GM12878 (cell line): Measurements from ENCODE around the gene RYR2. TPM values are rescaled to one million over a fixed set of nuclear protein-coding genes. Genes with fewer than 3 reads are reported as not detected.

ENCODE experiments used
- ATAC-seq: fragments of 200-7000 bp; cut with Tn5 transposase; 3 replicates; pipeline ENCODE4 v1.9.1; 2020; ENCODE audit warnings: mild to moderate bottlenecking, moderate library complexity
- BruUV-seq: library from RNA; stranded (reverse); fragments of 400-500 nt; replicated peaks from 2 replicates; lab custom pipeline; 2021; lab: Mats Ljungman, UMichigan
- CTCF ChIA-PET: fragments of 300-600 bp; sonication (Branson Sonifier 250); formaldehyde crosslinking; extraction: SDS; loops from one replicate; lab custom pipeline; 2021; ENCODE audit warnings: inconsistent platforms; lab: Yijun Ruan, JAX
- POLR2A ChIA-PET: fragments of 350-600 bp; formaldehyde crosslinking; extraction: SDS; loops from one replicate; lab custom pipeline; 2021; ENCODE audit warnings: inconsistent platforms; lab: Charles Lee
- RAD21 ChIA-PET: fragments of 300-600 bp; sonication (Branson Sonifier 250); formaldehyde crosslinking; loops from one replicate; lab custom pipeline; 2023; ENCODE audit warnings: antibody characterized with exemption; ENCODE audit not compliant: unreplicated experiment; lab: Charles Lee
- SMC1A ChIA-PET: fragments of 300-600 bp; sonication (Branson Sonifier 250); formaldehyde crosslinking; loops from one replicate; lab custom pipeline; 2023; ENCODE audit not compliant: unreplicated experiment, uncharacterized antibody; lab: Charles Lee
- DNase-seq: peaks from one replicate; pipeline ENCODE4 v3.0.0-alpha.2; 2011; ENCODE audit warnings: low read depth, low spot score
- FAIRE-seq: peaks from 3 replicates; lab custom pipeline; 2011; peaks lifted over from hg19 to GRCh38; lab: Jason Lieb, UNC
- H2AFZ ChIP-seq: 2 replicates; pipeline ENCODE4 v1.6.0; 2011; ENCODE audit warnings: low read depth, low read length, control low read depth; ENCODE audit not compliant: control insufficient read depth
- H3K27ac ChIP-seq: 2 replicates; pipeline ENCODE4 v1.5.1; 2011; ENCODE audit warnings: control low read depth; ENCODE audit not compliant: control insufficient read depth, insufficient read depth
- H3K27me3 ChIP-seq, 2 experiments: replicated peaks in 1 of 2; 2 replicates each; pipeline versions ENCODE4 v1.6.0 to v1.6.1; 2011; ENCODE audit warnings: low read length in 1 of 2; ENCODE audit not compliant: control insufficient read depth in 2 of 2, insufficient read depth in 2 of 2
- H3K36me3 ChIP-seq, 2 experiments: 2 replicates each; pipeline ENCODE4 v1.5.1; 2011; ENCODE audit warnings: low read length in 1 of 2; ENCODE audit not compliant: control insufficient read depth in 2 of 2, insufficient read depth in 2 of 2
- H3K4me1 ChIP-seq: 2 replicates; pipeline ENCODE4 v1.6.1; 2011; ENCODE audit warnings: mild to moderate bottlenecking, low read length, moderate library complexity, mixed read lengths; ENCODE audit not compliant: control insufficient read depth, insufficient read depth
- H3K4me2 ChIP-seq: 2 replicates; pipeline ENCODE4 v1.6.0; 2011; ENCODE audit warnings: control low read depth; ENCODE audit not compliant: control insufficient read depth, insufficient read depth
- H3K4me3 ChIP-seq: fragments of 200-600 bp; sonication (generic); 2 replicates; pipeline ENCODE4 v1.5.1; 2016
- H3K79me2 ChIP-seq: 2 replicates; pipeline ENCODE4 v1.6.0; 2011; ENCODE audit warnings: low read length; ENCODE audit not compliant: control insufficient read depth, insufficient read depth
- H3K9ac ChIP-seq: 2 replicates; pipeline ENCODE4 v1.8.0; 2011; ENCODE audit warnings: low read length, control low read depth, mixed read lengths; ENCODE audit not compliant: control insufficient read depth, insufficient read depth
- H3K9me3 ChIP-seq: replicated peaks from 3 replicates; pipeline ENCODE4 v1.5.1; 2011; ENCODE audit warnings: mild to moderate bottlenecking, low read length; ENCODE audit not compliant: control insufficient read depth, insufficient read depth
- H4K20me1 ChIP-seq: 2 replicates; pipeline ENCODE4 v1.6.0; 2011; ENCODE audit not compliant: control insufficient read depth, insufficient read depth
- CEBPB ChIP-seq, 2 experiments: fragments of 150-350 bp in 1 of 2; IDR thresholded peaks; 2 replicates each; pipeline ENCODE4 v1.6.1; 2012 to 2014; ENCODE audit warnings: low read depth in 2 of 2, low read length in 2 of 2, borderline replicate concordance in 1 of 2, inconsistent platforms in 1 of 2
- CHD1 ChIP-seq: IDR thresholded peaks from 2 replicates; pipeline ENCODE4 v1.6.1; 2012; ENCODE audit warnings: low read depth, low read length, improper control_type of control experiment
- CREB1 ChIP-seq: IDR thresholded peaks from 2 replicates; pipeline ENCODE4 v1.6.1; 2012; ENCODE audit warnings: low read depth, mild to moderate bottlenecking, inconsistent platforms
- CREM ChIP-seq: IDR thresholded peaks from 2 replicates; pipeline ENCODE4 v1.6.1; 2014; ENCODE audit warnings: antibody characterized with exemption, low read depth
- EED ChIP-seq: sonication (generic); IDR thresholded peaks from 2 replicates; pipeline ENCODE4 v1.6.1; 2016; ENCODE audit warnings: antibody characterized with exemption, low read depth
- ELK1 ChIP-seq: IDR thresholded peaks from 2 replicates; pipeline ENCODE4 v1.6.1; 2012; ENCODE audit warnings: low read depth, low read length, improper control_type of control experiment
- HDAC2 ChIP-seq: fragments of 200-600 bp; sonication (generic); IDR thresholded peaks from 2 replicates; pipeline ENCODE4 v1.6.1; 2017
- JUND ChIP-seq: IDR thresholded peaks from 2 replicates; pipeline ENCODE4 v1.6.1; 2012; ENCODE audit warnings: low read depth, mild to moderate bottlenecking, low read length, improper control_type of control experiment, moderate library complexity
- NFYA ChIP-seq: IDR thresholded peaks from 2 replicates; pipeline ENCODE4 v1.6.1; 2011; ENCODE audit warnings: low read depth, mild to moderate bottlenecking, low read length, improper control_type of control experiment, borderline replicate concordance
- NRF1 ChIP-seq: conservative IDR thresholded peaks from 2 replicates; pipeline ENCODE4 v1.6.1; 2011; ENCODE audit warnings: mild to moderate bottlenecking, low read depth, low read length, improper control_type of control experiment
- PKNOX1 ChIP-seq: fragments of 450-650 bp; IDR thresholded peaks from 2 replicates; pipeline ENCODE4 v1.6.1; 2016; ENCODE audit warnings: mild to moderate bottlenecking
- POU2F2 ChIP-seq: IDR thresholded peaks from 3 replicates; pipeline ENCODE4 v1.6.1; 2011; ENCODE audit warnings: low read depth, mild to moderate bottlenecking, low read length, borderline replicate concordance
- SMC3 ChIP-seq: IDR thresholded peaks from 2 replicates; pipeline ENCODE4 v1.6.1; 2011; ENCODE audit warnings: low read length, improper control_type of control experiment, borderline replicate concordance
- SPI1 ChIP-seq: IDR thresholded peaks from 2 replicates; pipeline ENCODE4 v1.6.1; 2011; ENCODE audit warnings: low read depth, mild to moderate bottlenecking, low read length, moderate library complexity, borderline replicate concordance; ENCODE audit not compliant: insufficient read depth
- SREBF1 ChIP-seq: IDR thresholded peaks from 2 replicates; pipeline ENCODE4 v1.6.1; 2012; ENCODE audit warnings: mild to moderate bottlenecking, low read length
- SREBF2 ChIP-seq: IDR thresholded peaks from 2 replicates; pipeline ENCODE4 v1.6.1; 2012; ENCODE audit warnings: mild to moderate bottlenecking, low read length
- SUPT20H ChIP-seq: IDR thresholded peaks from 2 replicates; pipeline ENCODE4 v1.6.1; 2011; ENCODE audit warnings: low read depth, mild to moderate bottlenecking, low read length, moderate library complexity, borderline replicate concordance; ENCODE audit not compliant: control insufficient read depth
- ZNF207 ChIP-seq: fragments of 450-650 bp; IDR thresholded peaks from 2 replicates; pipeline ENCODE4 v1.6.1; 2014; ENCODE audit warnings: antibody characterized with exemption, mild to moderate bottlenecking, borderline replicate concordance
- ZNF384 ChIP-seq: IDR thresholded peaks from 2 replicates; pipeline ENCODE4 v1.6.1; 2012; ENCODE audit warnings: low read depth, mild to moderate bottlenecking, low read length, improper control_type of control experiment, borderline replicate concordance
- ZSCAN29 ChIP-seq: fragments of 450-650 bp; IDR thresholded peaks from 2 replicates; pipeline ENCODE4 v1.6.1; 2017; ENCODE audit warnings: mild to moderate bottlenecking, moderate library complexity
- WGBS: methylation state at CpG from one replicate; pipeline ENCODE4 v1.1.6; 2016; ENCODE audit warnings: low lambda C conversion rate; ENCODE audit not compliant: insufficient replicate concordance, insufficient coverage; ENCODE audit errors: missing lambda C conversion rate; 5-methylcytosine and 5-hydroxymethylcytosine counted together
- in situ Hi-C: fragments of 300-500 bp; cut with MboI; formaldehyde crosslinking; loops from 9 replicates; pipeline ENCODE4 v1.14.3; 2018; ENCODE audit warnings: mixed read lengths
- intact Hi-C: fragments of 100-400 bp; cut with micrococcal nuclease; formaldehyde crosslinking; loops from one replicate; pipeline ENCODE4 v1.14.2; 2022; ENCODE audit not compliant: unreplicated experiment
- polyA plus RNA-seq, 11 experiments: library from polyadenylated mRNA; depleted of rRNA in 4 of 11; unstranded in 6 of 11; stranded (reverse) in 5 of 11; fragments of >200 nt; fragmentation: Nextera tagmentation in 4 of 11; fragmentation: Illumina TruSeq in 1 of 11; extraction: Ambion mirVana in 4 of 11; extraction: Trizol in 1 of 11; gene quantifications; 1 replicate in 1 of 11; 2 replicates in 10 of 11; pipeline versions ENCODE4 v1.2.1 to v1.2.3, GENCODE V29; 2011 to 2016; ENCODE audit warnings: inconsistent platforms in 2 of 11, missing spikeins in 2 of 11, low read depth in 1 of 11
- total RNA-seq, 4 experiments: library from RNA; depleted of rRNA in 3 of 4; stranded (reverse); fragments of >200 nt in 3 of 4; fragmentation: Illumina TruSeq in 1 of 4; extraction: Trizol in 1 of 4; gene quantifications; 2 replicates each; pipeline versions ENCODE4 v1.2.1 to v1.2.3, GENCODE V29; 2013 to 2021

Gene RYR2
- total and polyA plus RNA-seq, 10 of the 15 experiments (the other 5 are each of a cell fraction or from before 2014, with no cell fraction given), result 0.01 to 0.04 TPM; not detected in 8

- in situ Hi-C loops, result no loop called here
- 59% methylated on average over 3 of the region's 3 CpGs for WGBS
- SMC1A ChIA-PET, result no interaction called here
These were observed 669.3 kb downstream of the RYR2 start for GRCh38 chr1:237711281-237711680.

GRCh38 chr1:237712082-237712481, 670.1 kb downstream of the RYR2 start:
- ATAC-seq (no peak), DNase-seq (no peak), FAIRE-seq (no peak)
- TF ChIP-seq ZSCAN29, result no peak
- no peak for TF ChIP-seq SUPT20H
- no peak for TF ChIP-seq ZNF384
- TF ChIP-seq SREBF1, result no peak
- TF ChIP-seq EED, result no peak
- no peak for TF ChIP-seq HDAC2
- TF ChIP-seq NFYA, result no peak
- TF ChIP-seq CREB1, result no peak
- no peak for TF ChIP-seq JUND
- TF ChIP-seq ELK1, result no peak
- TF ChIP-seq PKNOX1, result no peak
- TF ChIP-seq CHD1, result no peak
- H3K9ac ChIP-seq, result no peak overlapping the region
- intact Hi-C loops (no loop called here), in situ Hi-C loops (no loop called here)
- ChIA-PET SMC1A (no interaction called here), RAD21 (no interaction called here), CTCF (no interaction called here), POLR2A (no interaction called here)
- BruUV-seq, result no TSS peak
- 1% methylated on average over 6 of the region's 6 CpGs for WGBS
- no peaks in the 10 kb centered on the region for H3K79me2 ChIP-seq
- no peaks in the 10 kb centered on the region for H3K27me3 ChIP-seq
- H3K27ac ChIP-seq, result no peak overlapping the region
- H3K9me3 ChIP-seq, result no peaks in the 10 kb centered on the region
- H3K4me2 ChIP-seq, result no peak overlapping the region
- H3K4me1 ChIP-seq, result no peaks in the 10 kb centered on the region
- no peak overlapping the region for H2AFZ ChIP-seq
- no peaks in the 10 kb centered on the region for H3K36me3 ChIP-seq
- no peaks in the 10 kb centered on the region for H4K20me1 ChIP-seq
- no peak overlapping the region for H3K4me3 ChIP-seq

More at GRCh38 chr1:237711281-237711680, 669.3 kb downstream of the RYR2 start:
- no peaks in the 10 kb centered on the region for H3K36me3 ChIP-seq
- H3K4me3 ChIP-seq, result no peak overlapping the region
- POLR2A ChIA-PET, result no interaction called here
- no peak for TF ChIP-seq POU2F2
- no peak for TF ChIP-seq CEBPB (IDR thresholded peaks at IDR 0.05; ENCODE audit: borderline replicate concordance in 1 of 2, low read depth in 2 of 2, low read length in 2 of 2)
- no peak for TF ChIP-seq CREM
- TF ChIP-seq ZNF207, result no peak
- TF ChIP-seq NRF1, result no peak
- TF ChIP-seq SMC3, result no peak
- no peak for TF ChIP-seq SPI1
- TF ChIP-seq SREBF2, result no peak
- RAD21 ChIA-PET, result no interaction called here
- no peak for DNase-seq
- intact Hi-C loops, result no loop called here
- BruUV-seq, result no TSS peak
- CTCF ChIA-PET, result no interaction called here
- no peak overlapping the region for H3K4me2 ChIP-seq
- no peaks in the 10 kb centered on the region for H3K79me2 ChIP-seq
- H3K27me3 ChIP-seq, result no peaks in the 10 kb centered on the region
- ATAC-seq, result no peak
- no peak for FAIRE-seq
- H3K4me1 ChIP-seq, result no peaks in the 10 kb centered on the region
- no peaks in the 10 kb centered on the region for H4K20me1 ChIP-seq
- no peak overlapping the region for H3K27ac ChIP-seq
- H3K9ac ChIP-seq, result no peak overlapping the region
- no peak overlapping the region for H2AFZ ChIP-seq
- no peaks in the 10 kb centered on the region for H3K9me3 ChIP-seq
